Measurements from ENCODE around the gene MRGPRG.
A peak's percentile ranks its signal among the peaks of the same experiment; 100 is the strongest.
"Not testable (repeated sequence)": the region's sequence is repeated elsewhere in the genome, so short reads cannot be mapped to it uniquely, and the experiment has no call there.

Gene MRGPRG

GRCh38 chr11:3173795-3174194 lies 44.8 kb downstream of the MRGPRG start:
- no peak for DNase-seq

DNA sequence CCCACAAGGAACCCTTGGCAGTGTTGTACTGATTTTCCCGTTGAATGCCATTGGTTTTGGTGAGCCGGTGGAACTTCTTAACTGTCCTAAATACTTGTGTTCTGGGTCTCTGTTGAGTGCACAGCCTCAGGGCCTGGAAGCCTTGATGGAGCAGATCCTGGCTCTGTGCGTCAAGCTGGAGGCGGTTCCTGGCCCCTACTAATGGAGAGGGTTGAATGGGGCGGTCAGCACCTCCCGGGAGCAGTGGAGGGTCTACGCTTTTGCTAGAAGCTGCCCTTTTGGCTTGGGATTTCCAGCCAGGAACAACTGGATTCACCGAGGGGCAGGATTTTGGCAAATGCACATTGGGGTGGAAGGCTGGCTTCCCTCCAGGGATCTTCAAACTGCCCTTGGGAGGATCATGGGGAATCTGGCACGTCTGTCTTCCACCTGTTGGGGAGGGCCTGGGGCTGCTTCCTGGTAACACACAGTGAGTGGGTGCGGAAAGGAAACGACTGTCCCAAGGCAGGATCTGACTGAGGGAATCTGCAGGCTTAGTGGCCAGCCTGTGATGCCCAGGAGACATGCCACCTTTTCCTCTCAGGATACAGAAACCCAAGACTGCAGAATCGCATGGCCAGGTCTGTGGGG lies 46.6 kb downstream of the MRGPRG start:
- DNase-seq: no peak

GRCh38 chr11:3170756-3171650 lies 47.6 kb downstream of the MRGPRG start:
- no peak for DNase-seq

DNA sequence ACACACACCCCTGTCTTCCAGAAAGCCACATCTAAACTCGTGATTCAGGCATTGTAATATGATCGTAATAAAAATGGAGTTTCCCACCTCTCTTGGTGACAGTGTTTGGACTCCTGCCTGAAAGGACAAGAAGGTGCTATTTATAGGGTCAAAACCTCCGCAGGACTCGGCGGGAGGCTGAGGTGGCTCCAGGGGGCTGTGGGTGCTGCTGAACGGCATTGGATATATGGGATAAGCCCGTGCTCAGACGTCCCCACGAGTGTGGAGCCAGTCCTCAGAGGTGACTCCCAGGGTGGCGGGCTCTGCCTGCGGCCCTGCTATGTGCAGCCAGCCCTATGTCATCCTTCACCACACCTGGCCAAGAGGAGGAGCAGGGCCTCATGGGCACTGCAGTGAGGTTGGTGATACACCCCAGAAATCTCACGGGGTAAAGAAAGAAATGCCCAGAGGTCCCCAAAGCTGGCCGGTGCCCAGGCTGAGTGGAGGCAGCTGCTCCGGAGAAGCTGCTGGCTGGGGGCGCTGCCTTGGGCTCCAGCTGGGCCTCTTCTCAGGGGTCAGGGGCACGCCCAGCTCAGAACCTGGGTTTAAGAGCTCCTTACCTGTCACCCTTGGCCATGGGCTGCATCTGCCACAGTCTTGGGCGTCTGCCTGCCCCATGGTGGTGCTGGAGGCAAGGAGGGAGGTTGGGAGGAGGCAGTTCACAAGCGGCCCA lies 48.4 kb downstream of the MRGPRG start:
- DNase-seq: peak; percentile 67

DNA sequence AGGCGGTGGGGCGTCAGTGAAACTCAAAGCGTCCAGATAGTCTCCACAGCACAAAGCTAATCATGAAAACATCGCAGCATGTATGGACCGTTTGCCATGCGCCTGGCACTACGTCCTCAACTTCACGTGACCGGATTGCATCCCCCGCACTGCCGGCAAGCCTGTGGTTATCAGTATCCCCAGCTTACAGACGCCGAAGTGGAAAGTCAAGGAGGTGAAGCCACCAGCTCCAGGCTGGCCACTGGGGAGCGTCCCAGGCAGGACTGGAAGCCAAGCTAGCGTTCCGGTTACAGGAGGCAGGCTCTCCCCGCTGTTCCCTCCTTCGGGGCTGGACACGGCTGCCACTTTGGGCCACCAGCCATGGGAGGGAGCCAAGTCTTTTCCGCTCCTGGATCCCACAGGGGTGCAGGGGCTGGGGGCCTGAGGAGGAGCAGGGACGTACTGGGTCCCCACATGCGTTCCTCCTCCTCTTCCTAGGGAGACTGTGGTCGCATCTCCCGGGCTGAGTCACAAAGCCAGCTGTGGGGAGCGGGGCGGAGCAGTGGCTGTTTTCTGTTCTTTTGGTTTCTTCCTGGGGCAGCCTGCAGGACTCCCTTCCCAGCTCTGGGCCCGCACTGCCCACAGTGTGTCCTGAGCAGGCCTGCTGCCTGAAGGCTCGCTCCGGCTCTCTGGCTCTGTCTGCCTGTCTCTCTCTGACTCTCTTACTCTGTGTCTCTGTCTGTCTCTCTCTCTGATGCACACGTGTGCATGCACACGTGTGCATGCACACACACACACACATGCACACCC lies 49.2 kb downstream of the MRGPRG start:
- DNase-seq: peak; percentile 75

GRCh38 chr11:3168742-3169254 lies 49.8 kb downstream of the MRGPRG start:
- not testable (repeated sequence) for DNase-seq

Data from fibroblast of skin of right biceps (primary cell).